Thymus (tissue), 11 donors: ENCODE data around the gene ACADS. TPM values are rescaled to one million over a fixed set of nuclear protein-coding genes. Genes with fewer than 3 reads are reported as not detected.

Source experiments
- DNase-seq, 9 donors: peaks; one replicate each; pipeline ENCODE4 v3.0.0-alpha.2; 2013; ENCODE audit warnings: low spot score in 9 of 9, low read depth in 6 of 9, missing footprints in 1 of 9
- H3K27ac ChIP-seq, 2 donors: one replicate each; pipeline ENCODE4 v1.5.1; 2013; ENCODE audit warnings: control low read depth in 1 of 2, low read depth in 1 of 2, low read length in 1 of 2, mild to moderate bottlenecking in 1 of 2, moderate library complexity in 1 of 2
- H3K27me3 ChIP-seq, 2 donors: one replicate each; pipeline ENCODE4 v1.5.1; 2013; ENCODE audit warnings: low read length in 1 of 2; ENCODE audit not compliant: control insufficient read depth in 2 of 2, insufficient read depth in 1 of 2
- H3K36me3 ChIP-seq, 2 donors: one replicate each; pipeline ENCODE4 v1.5.1; 2013; ENCODE audit warnings: low read length in 1 of 2, mild to moderate bottlenecking in 1 of 2, moderate library complexity in 1 of 2; ENCODE audit not compliant: control insufficient read depth in 2 of 2, insufficient read depth in 2 of 2
- H3K4me1 ChIP-seq, 2 donors: one replicate each; pipeline ENCODE4 v1.5.1; 2013; ENCODE audit warnings: low read length in 2 of 2; ENCODE audit not compliant: control insufficient read depth in 2 of 2, insufficient read depth in 2 of 2
- H3K4me3 ChIP-seq, 2 donors: one replicate each; pipeline ENCODE4 v1.5.1; 2013; ENCODE audit warnings: low read length in 2 of 2, control low read depth in 1 of 2, mild to moderate bottlenecking in 1 of 2
- H3K9me3 ChIP-seq, 2 donors: one replicate each; pipeline ENCODE4 v1.5.1; 2013; ENCODE audit warnings: low read length in 1 of 2, mild to moderate bottlenecking in 1 of 2; ENCODE audit not compliant: control insufficient read depth in 2 of 2, insufficient read depth in 1 of 2
- WGBS: extraction: QIAGEN DNeasy Blood & Tissue Kit; methylation state at CpG from one replicate; pipeline ENCODE4 v1.1.7; 2013; 5-methylcytosine and 5-hydroxymethylcytosine counted together
- polyA plus RNA-seq: library from polyadenylated mRNA; stranded (reverse); fragments of 200-250 nt; gene quantifications from one replicate; pipeline ENCODE4 v1.2.3, GENCODE V29; 2013
- total RNA-seq: library from RNA; stranded (reverse); fragments of 120-200 nt; gene quantifications from one replicate; pipeline ENCODE4 v1.2.4, GENCODE V29; 2013
- donor health status: healthy.

ACADS gene
- total and polyA plus RNA-seq, 2 donors: 16.0 to 29.3 TPM

DNA sequence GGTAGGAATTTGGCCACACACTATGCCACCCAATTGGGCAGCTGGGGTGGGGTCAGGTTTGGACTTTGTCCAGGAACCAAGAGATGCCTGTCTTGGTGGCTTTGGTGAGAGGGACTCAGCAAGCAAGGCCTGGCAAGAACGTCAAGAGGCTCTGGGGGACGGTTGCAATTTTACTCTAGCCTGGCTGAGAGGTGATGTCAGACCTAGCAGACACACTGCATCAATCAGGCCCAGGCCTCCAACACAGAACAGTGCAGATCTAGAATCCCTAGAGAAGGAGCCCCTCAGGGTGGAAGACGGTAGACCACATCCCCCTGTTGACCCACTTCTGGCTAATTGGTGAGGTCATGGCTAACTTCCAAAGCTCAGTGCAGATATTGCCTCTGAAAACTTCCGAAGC lies 17.0 kb upstream of the ACADS start:
- no peaks in the 10 kb centered on the region for H3K27me3 ChIP-seq
- H3K36me3 ChIP-seq: peaks cover 9 to 10% of the 10 kb centered on the region in 2 donors
- H3K4me3 ChIP-seq: no peak overlapping the region
- H3K9me3 ChIP-seq: no peaks in the 10 kb centered on the region
- H3K4me1 ChIP-seq: peaks cover 15 to 22% of the 10 kb centered on the region in 2 donors
- DNase-seq: no peak
- WGBS: 97% methylated on average over 4 of the region's 4 CpGs
- no peak overlapping the region for H3K27ac ChIP-seq

- DNase-seq: peak in 3 of 9 donors; percentile 52 to 74 (median 63)
- Histone ChIP-seq H3K4me3 (peak within 1 kb of the TSS; percentile 57 to 99), H3K27ac (peak within 1 kb of the TSS; percentile 64 to 86), H3K4me1 (peaks cover 20 to 23% of the 10 kb centered on the region in 2 donors), H3K36me3 (peaks cover 13 to 16% of the 10 kb centered on the region in 2 donors), H3K27me3 (no peaks in the 10 kb centered on the region), H3K9me3 (no peaks in the 10 kb centered on the region)
- 1% methylated on average over 76 of the region's 76 CpGs for WGBS
Measured at GRCh38 chr12:120710031-120710804, 15.4 kb upstream of the ACADS start, which contains the start of gene UNC119B. UNC119B (plus strand) TSS chr12:120710458; CDS start chr12:120710475, 17 bp downstream.

DNA sequence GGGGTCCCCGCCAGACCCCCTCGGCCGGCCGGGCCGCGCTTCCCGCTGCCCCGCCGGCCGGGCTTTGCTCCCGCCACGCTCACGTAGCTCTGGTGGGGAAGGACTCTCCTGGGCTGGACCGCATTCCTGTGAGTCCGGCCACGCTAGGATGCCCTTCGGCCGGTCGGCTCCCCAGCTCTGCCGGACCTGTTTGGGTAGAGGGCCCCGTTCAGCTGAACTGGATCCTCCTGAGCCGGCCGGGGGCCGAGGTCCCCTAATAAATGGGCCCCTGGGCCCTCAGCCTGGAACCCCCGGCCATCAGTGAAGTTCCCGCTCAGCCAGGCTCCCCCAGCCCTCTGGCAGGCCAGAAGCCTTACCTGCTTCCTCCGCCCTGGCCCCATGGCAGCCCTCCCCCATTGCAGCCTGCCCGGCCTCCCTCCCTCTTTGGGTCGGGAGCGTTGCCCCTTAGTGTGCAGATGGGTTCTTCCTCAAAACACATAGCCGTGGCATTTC lies 14.8 kb upstream of the ACADS start:
- Histone ChIP-seq H3K27me3 (no peaks in the 10 kb centered on the region), H3K4me1 (peaks cover 20 to 23% of the 10 kb centered on the region in 2 donors), H3K27ac (peak overlapping the region; percentile 64 to 86), H3K9me3 (no peaks in the 10 kb centered on the region), H3K4me3 (peak overlapping the region; percentile 57 to 99), H3K36me3 (peaks cover 16 to 19% of the 10 kb centered on the region in 2 donors)
- peak in 1 of 9 donors; percentile 46 for DNase-seq
- under 1% methylated on average over 31 of the region's 31 CpGs for WGBS

DNA sequence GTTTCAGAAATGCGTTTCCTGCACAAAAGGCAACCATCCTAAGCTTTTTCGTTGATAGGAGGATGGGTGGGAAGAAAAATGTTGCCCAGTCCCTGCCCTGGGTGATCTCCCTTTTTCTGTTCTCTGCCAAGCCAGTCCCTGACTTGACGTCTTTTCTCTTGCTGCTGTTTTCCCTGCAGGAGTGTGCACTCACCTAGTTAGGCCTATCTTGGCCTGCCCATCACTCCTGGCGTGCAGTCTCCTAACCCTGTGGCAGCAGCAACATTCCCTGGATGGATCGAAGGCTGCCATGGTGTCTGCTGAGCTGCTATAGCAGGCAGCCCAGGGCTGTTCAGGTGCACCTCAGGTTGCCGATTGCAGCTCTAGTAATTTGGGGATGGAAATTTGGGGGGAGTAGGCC lies 14.2 kb upstream of the ACADS start:
- DNase-seq: no peak
- WGBS: 47% methylated on average over 6 of the region's 6 CpGs
- no peaks in the 10 kb centered on the region for H3K27me3 ChIP-seq
- H3K4me1 ChIP-seq: peaks cover 20 to 23% of the 10 kb centered on the region in 2 donors
- no peaks in the 10 kb centered on the region for H3K9me3 ChIP-seq
- H3K4me3 ChIP-seq: peak overlapping the region; percentile 57 to 99
- peaks cover 20 to 24% of the 10 kb centered on the region in 2 donors for H3K36me3 ChIP-seq
- H3K27ac ChIP-seq: peak overlapping the region in 1 of 2 donors; percentile 64

- peaks cover 28 to 35% of the 10 kb centered on the region in 2 donors for H3K36me3 ChIP-seq
- no peak for DNase-seq
- H3K4me3 ChIP-seq: no peak overlapping the region
- WGBS: 93% methylated on average over 6 of the region's 6 CpGs
- H3K27me3 ChIP-seq: no peaks in the 10 kb centered on the region
- H3K27ac ChIP-seq: no peak overlapping the region
- peaks cover 20 to 23% of the 10 kb centered on the region in 2 donors for H3K4me1 ChIP-seq
- no peaks in the 10 kb centered on the region for H3K9me3 ChIP-seq
Measured at GRCh38 chr12:120712610-120713009, 13.0 kb upstream of the ACADS start.

DNA sequence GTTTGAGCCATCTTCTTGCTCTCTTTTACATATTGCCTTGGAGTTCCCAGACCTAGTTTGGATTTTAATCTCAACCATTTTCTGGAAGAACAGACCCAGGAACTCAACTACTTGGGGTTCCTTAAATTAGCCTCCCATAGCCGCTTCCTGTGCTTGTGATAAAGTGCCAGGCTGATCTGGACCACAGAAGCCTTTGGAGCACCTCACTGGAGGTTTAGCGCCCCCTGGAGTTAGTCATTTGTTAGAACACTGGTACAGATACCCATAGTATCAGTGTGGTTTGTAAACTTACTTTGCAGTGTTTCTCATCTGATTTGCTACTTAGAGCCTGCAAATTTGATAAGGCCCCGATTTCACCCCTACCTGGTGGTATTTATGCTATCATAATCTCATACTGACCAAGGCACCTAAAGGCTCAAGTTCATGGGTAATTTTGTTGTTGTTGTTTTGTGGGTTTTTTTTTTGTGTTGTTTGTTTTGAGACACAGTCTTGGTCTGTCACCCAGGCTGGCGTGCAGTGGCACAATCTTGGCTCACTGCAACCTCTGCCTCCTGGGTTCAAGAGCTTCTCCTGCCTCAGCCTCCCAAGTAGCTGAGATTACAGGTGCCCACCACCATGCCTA lies 11.7 kb upstream of the ACADS start:
- H3K4me3 ChIP-seq: no peak overlapping the region
- WGBS: 33% methylated on average over 4 of the region's 4 CpGs
- H3K4me1 ChIP-seq: peaks cover 20 to 23% of the 10 kb centered on the region in 2 donors
- H3K9me3 ChIP-seq: no peaks in the 10 kb centered on the region
- peak; percentile 58 to 91 (median 75) for DNase-seq
- H3K27me3 ChIP-seq: no peaks in the 10 kb centered on the region
- H3K27ac ChIP-seq: no peak overlapping the region
- H3K36me3 ChIP-seq: peaks cover 37 to 47% of the 10 kb centered on the region in 2 donors

- 99% methylated on average over 9 of the region's 9 CpGs for WGBS
- DNase-seq: no peak
- Histone ChIP-seq H3K36me3 (peaks cover 76 to 87% of the 10 kb centered on the region in 2 donors), H3K4me3 (no peak overlapping the region), H3K27ac (no peak overlapping the region), H3K4me1 (peaks cover 4 to 7% of the 10 kb centered on the region in 2 donors), H3K9me3 (no peaks in the 10 kb centered on the region), H3K27me3 (no peaks in the 10 kb centered on the region)
Measured at GRCh38 chr12:120718055-120718454, 7.6 kb upstream of the ACADS start.

- no peak overlapping the region for H3K27ac ChIP-seq
- WGBS: 95% methylated on average over 2 of the region's 2 CpGs
- H3K9me3 ChIP-seq: no peaks in the 10 kb centered on the region
- no peak overlapping the region for H3K4me3 ChIP-seq
- H3K36me3 ChIP-seq: peaks cover 71 to 86% of the 10 kb centered on the region in 2 donors
- peaks cover 0 to under 1% of the 10 kb centered on the region in 2 donors for H3K4me1 ChIP-seq
- DNase-seq: no peak
- no peaks in the 10 kb centered on the region for H3K27me3 ChIP-seq
Measured at GRCh38 chr12:120719072-120719471, 6.6 kb upstream of the ACADS start.
